H9 (cell line): ENCODE data around the gene GPR157. TPM values are rescaled to one million over a fixed set of nuclear protein-coding genes. Genes with fewer than 3 reads are reported as not detected.
A peak's percentile ranks its signal among the peaks of the same experiment; 100 is the strongest.

ENCODE experiments used
- DNase-seq: peaks from one replicate; pipeline ENCODE4 v3.0.0-alpha.2; 2017
- H2AFZ ChIP-seq: one replicate; pipeline ENCODE4 v1.6.1; 2013; ENCODE audit warnings: mild to moderate bottlenecking, low read length, control low read depth, moderate library complexity
- H2AK5ac ChIP-seq: 2 replicates; pipeline ENCODE4 v1.6.1; 2013; ENCODE audit warnings: low read length, control low read depth, mixed read lengths; ENCODE audit not compliant: insufficient read length
- H2BK120ac ChIP-seq: one replicate; pipeline ENCODE4 v1.6.1; 2013; ENCODE audit warnings: low read depth, mild to moderate bottlenecking, low read length, control low read depth, inconsistent platforms; ENCODE audit not compliant: poor library complexity, severe bottlenecking
- H2BK12ac ChIP-seq: 2 replicates; pipeline ENCODE4 v1.6.1; 2013; ENCODE audit warnings: low read length, control low read depth, mixed read lengths, low read depth; ENCODE audit not compliant: insufficient read length
- H2BK15ac ChIP-seq: 2 replicates; pipeline ENCODE4 v1.6.1; 2013; ENCODE audit warnings: low read depth, low read length, control low read depth
- H2BK20ac ChIP-seq: one replicate; pipeline ENCODE4 v1.6.1; 2013; ENCODE audit warnings: low read depth, mild to moderate bottlenecking, low read length, control low read depth, inconsistent platforms; ENCODE audit not compliant: poor library complexity, severe bottlenecking
- H2BK5ac ChIP-seq: 2 replicates; pipeline ENCODE4 v1.6.1; 2013; ENCODE audit warnings: low read length, control low read depth, mixed read lengths; ENCODE audit not compliant: insufficient read length
- H3K14ac ChIP-seq: 2 replicates; pipeline ENCODE4 v1.6.1; 2013; ENCODE audit warnings: low read length, control low read depth; ENCODE audit not compliant: insufficient read depth
- H3K18ac ChIP-seq: 2 replicates; pipeline ENCODE4 v1.6.1; 2013; ENCODE audit warnings: low read depth, mild to moderate bottlenecking, mixed read lengths, low read length, control low read depth; ENCODE audit not compliant: insufficient read length
- H3K23ac ChIP-seq: 2 replicates; pipeline ENCODE4 v1.6.1; 2013; ENCODE audit warnings: low read length, control low read depth, mixed read lengths, low read depth; ENCODE audit not compliant: insufficient read length
- H3K23me2 ChIP-seq: 2 replicates; pipeline ENCODE4 v1.6.1; 2013; ENCODE audit warnings: low read depth, mild to moderate bottlenecking, mixed read lengths, low read length, control low read depth; ENCODE audit not compliant: insufficient read length, poor library complexity, severe bottlenecking
- H3K27ac ChIP-seq: 2 replicates; pipeline ENCODE4 v1.5.1; 2013; ENCODE audit warnings: low read length, control low read depth, mixed read lengths, low read depth; ENCODE audit not compliant: insufficient read length
- H3K27me3 ChIP-seq: 2 replicates; pipeline ENCODE4 v1.6.1; 2013; ENCODE audit warnings: low read length, control low read depth, inconsistent platforms; ENCODE audit not compliant: insufficient read depth
- H3K4ac ChIP-seq: 2 replicates; pipeline ENCODE4 v1.6.1; 2013; ENCODE audit warnings: low read depth, mild to moderate bottlenecking, control low read depth, inconsistent platforms, low read length, moderate library complexity
- H3K4me1 ChIP-seq: 2 replicates; pipeline ENCODE4 v1.6.1; 2013; ENCODE audit warnings: low read length, control low read depth, inconsistent platforms; ENCODE audit not compliant: insufficient read depth
- H3K4me2 ChIP-seq: 2 replicates; pipeline ENCODE4 v1.6.1; 2013; ENCODE audit warnings: low read length, control low read depth, mixed read lengths; ENCODE audit not compliant: insufficient read length, insufficient read depth
- H3K56ac ChIP-seq: 2 replicates; pipeline ENCODE4 v1.6.1; 2013; ENCODE audit warnings: low read depth, mild to moderate bottlenecking, mixed read lengths, low read length, control low read depth; ENCODE audit not compliant: insufficient read length
- H3K79me1 ChIP-seq: 2 replicates; pipeline ENCODE4 v1.6.1; 2013; ENCODE audit warnings: low read depth, mild to moderate bottlenecking, moderate library complexity, low read length, control low read depth, inconsistent platforms; ENCODE audit not compliant: insufficient read depth, poor library complexity, severe bottlenecking
- H3K79me2 ChIP-seq: 2 replicates; pipeline ENCODE4 v1.6.1; 2013; ENCODE audit warnings: low read length, control low read depth, inconsistent platforms; ENCODE audit not compliant: insufficient read depth
- H3K9ac ChIP-seq: 2 replicates; pipeline ENCODE4 v1.6.1; 2013; ENCODE audit warnings: low read length, control low read depth, mixed read lengths; ENCODE audit not compliant: insufficient read length; ENCODE audit errors: extremely low read depth
- H3K9me3 ChIP-seq: one replicate; pipeline ENCODE4 v1.6.1; 2013; ENCODE audit warnings: low read depth, low read length, inconsistent platforms; ENCODE audit not compliant: control insufficient read depth
- H3T11ph ChIP-seq: one replicate; pipeline ENCODE4 v1.6.1; 2013; ENCODE audit warnings: mild to moderate bottlenecking, low read length, control low read depth, inconsistent platforms
- H4K20me1 ChIP-seq: one replicate; pipeline ENCODE4 v1.6.1; 2013; ENCODE audit not compliant: control insufficient read depth, insufficient read length, insufficient read depth
- H4K5ac ChIP-seq: 2 replicates; pipeline ENCODE4 v1.6.1; 2013; ENCODE audit warnings: low read depth, mild to moderate bottlenecking, mixed read lengths, low read length, control low read depth; ENCODE audit not compliant: insufficient read length
- H4K8ac ChIP-seq: replicated peaks from 2 replicates; pipeline ENCODE4 v1.6.1; 2013; ENCODE audit warnings: low read length, control low read depth, mixed read lengths, low read depth; ENCODE audit not compliant: insufficient read length
- H4K91ac ChIP-seq: 2 replicates; pipeline ENCODE4 v1.6.1; 2013; ENCODE audit warnings: low read depth, mild to moderate bottlenecking, moderate library complexity, mixed read lengths, low read length, control low read depth; ENCODE audit not compliant: insufficient read length
- H3K27ac Mint-ChIP-seq, 3 experiments: 2 replicates in 2 of 3; 3 replicates in 1 of 3; pipeline ENCODE4 v1.8.0; 2020 to 2021; ENCODE audit warnings: mixed read lengths in 3 of 3, mild to moderate bottlenecking in 1 of 3, moderate library complexity in 1 of 3
- H3K27me3 Mint-ChIP-seq: 2 replicates; pipeline ENCODE4 v1.8.0; 2021; ENCODE audit warnings: low read depth, mild to moderate bottlenecking, moderate library complexity, mixed read lengths
- H3K36me3 Mint-ChIP-seq, 3 experiments: 2 replicates in 2 of 3; 3 replicates in 1 of 3; pipeline ENCODE4 v1.8.0; 2020 to 2021; ENCODE audit warnings: low read depth in 3 of 3, mixed read lengths in 3 of 3; ENCODE audit not compliant: insufficient read depth in 1 of 3
- H3K4me1 Mint-ChIP-seq, 2 experiments: 2 replicates each; pipeline ENCODE4 v1.8.0; 2020; ENCODE audit warnings: mixed read lengths in 2 of 2
- H3K4me3 Mint-ChIP-seq, 2 experiments: 2 replicates in 1 of 2; 3 replicates in 1 of 2; pipeline ENCODE4 v1.8.0; 2020 to 2021; ENCODE audit warnings: mild to moderate bottlenecking in 2 of 2, mixed read lengths in 2 of 2, moderate library complexity in 1 of 2
- H3K9me3 Mint-ChIP-seq, 2 experiments: 2 replicates in 1 of 2; 3 replicates in 1 of 2; pipeline ENCODE4 v1.8.0; 2020; ENCODE audit warnings: mild to moderate bottlenecking in 2 of 2, mixed read lengths in 2 of 2, moderate library complexity in 1 of 2
- WGBS: extraction: QIAGEN DNeasy Blood & Tissue Kit; methylation state at CpG from one replicate; pipeline ENCODE4 v1.1.7; 2013; ENCODE audit warnings: missing lambda C conversion rate, low lambda C conversion rate, mixed read lengths; ENCODE audit not compliant: insufficient read length; ENCODE audit errors: extremely low coverage; 5-methylcytosine and 5-hydroxymethylcytosine counted together
- total RNA-seq: library from RNA; stranded (reverse); gene quantifications from 2 replicates; pipeline ENCODE4 v1.2.1, GENCODE V29; 2021
- TF ChIP-seq, protein P1 (sequence below): fragments of 200-600 bp; sonication (generic); conservative IDR thresholded peaks from 3 replicates; pipeline ENCODE4 v1.8.0; 2021; ENCODE audit warnings: antibody characterized with exemption, mild to moderate bottlenecking

The GPR157 gene
- total RNA-seq, 1 experiment from 2014 or later: 3.8 TPM

GRCh38 chr1:9146156-9146555 is 17.3 kb upstream of the GPR157 start:
- peaks cover 0 to 13% (median 4%) of the 10 kb centered on the region in 3 experiments; a peak in 4 of 7 replicates for H3K36me3 Mint-ChIP-seq
- DNase-seq: no peak
- Histone ChIP-seq H3K23ac (no peak overlapping the region), H3K14ac (no peak overlapping the region), H3K56ac (no peak overlapping the region), H2AFZ (no peak overlapping the region), H2BK12ac (no peak overlapping the region), H2BK15ac (no peak overlapping the region), H3K27ac (no peak overlapping the region), H2BK120ac (no peak overlapping the region), H3T11ph (no peak overlapping the region), H3K4me2 (no peak overlapping the region), H4K91ac (no peak overlapping the region), H4K5ac (no peak overlapping the region), H3K18ac (no peak overlapping the region), H4K20me1 (no peaks in the 10 kb centered on the region), H2BK5ac (no peak overlapping the region), H3K27me3 (no peaks in the 10 kb centered on the region), H4K8ac (no peak overlapping the region), H3K4ac (no peak overlapping the region), H3K4me1 (no peaks in the 10 kb centered on the region), H3K23me2 (no peaks in the 10 kb centered on the region), H3K79me1 (no peaks in the 10 kb centered on the region), H2AK5ac (no peak overlapping the region), H3K9ac (no peak overlapping the region), H2BK20ac (no peak overlapping the region), H3K79me2 (no peaks in the 10 kb centered on the region), H3K9me3 (no peaks in the 10 kb centered on the region)
- no peak overlapping the region for H3K4me3 Mint-ChIP-seq
- no CpG with 5 or more reads among the region's 8 CpGs for WGBS
- H3K4me1 Mint-ChIP-seq: peaks cover 5% of the 10 kb centered on the region in 2 experiments; a peak in 1 of 4 replicates
- no peaks in the 10 kb centered on the region for H3K9me3 Mint-ChIP-seq
- H3K27ac Mint-ChIP-seq: peak overlapping the region in 2 of 3 experiments; percentile 35 to 95; a peak in 1 of 7 replicates
- TF ChIP-seq, protein P1, sequence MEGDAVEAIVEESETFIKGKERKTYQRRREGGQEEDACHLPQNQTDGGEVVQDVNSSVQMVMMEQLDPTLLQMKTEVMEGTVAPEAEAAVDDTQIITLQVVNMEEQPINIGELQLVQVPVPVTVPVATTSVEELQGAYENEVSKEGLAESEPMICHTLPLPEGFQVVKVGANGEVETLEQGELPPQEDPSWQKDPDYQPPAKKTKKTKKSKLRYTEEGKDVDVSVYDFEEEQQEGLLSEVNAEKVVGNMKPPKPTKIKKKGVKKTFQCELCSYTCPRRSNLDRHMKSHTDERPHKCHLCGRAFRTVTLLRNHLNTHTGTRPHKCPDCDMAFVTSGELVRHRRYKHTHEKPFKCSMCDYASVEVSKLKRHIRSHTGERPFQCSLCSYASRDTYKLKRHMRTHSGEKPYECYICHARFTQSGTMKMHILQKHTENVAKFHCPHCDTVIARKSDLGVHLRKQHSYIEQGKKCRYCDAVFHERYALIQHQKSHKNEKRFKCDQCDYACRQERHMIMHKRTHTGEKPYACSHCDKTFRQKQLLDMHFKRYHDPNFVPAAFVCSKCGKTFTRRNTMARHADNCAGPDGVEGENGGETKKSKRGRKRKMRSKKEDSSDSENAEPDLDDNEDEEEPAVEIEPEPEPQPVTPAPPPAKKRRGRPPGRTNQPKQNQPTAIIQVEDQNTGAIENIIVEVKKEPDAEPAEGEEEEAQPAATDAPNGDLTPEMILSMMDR: no peak
- no peaks in the 10 kb centered on the region for H3K27me3 Mint-ChIP-seq
